Fibroblast of skin of right quadriceps (primary cell): ENCODE measurements around the gene UBE2G1.
"Not testable (repeated sequence)": the region's sequence is repeated elsewhere in the genome, so short reads cannot be mapped to it uniquely, and the experiment has no call there.

Experiments
- DNase-seq: peaks from one replicate; pipeline ENCODE4 v3.0.0-alpha.2; 2013

Gene UBE2G1, protein sequence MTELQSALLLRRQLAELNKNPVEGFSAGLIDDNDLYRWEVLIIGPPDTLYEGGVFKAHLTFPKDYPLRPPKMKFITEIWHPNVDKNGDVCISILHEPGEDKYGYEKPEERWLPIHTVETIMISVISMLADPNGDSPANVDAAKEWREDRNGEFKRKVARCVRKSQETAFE

DNA sequence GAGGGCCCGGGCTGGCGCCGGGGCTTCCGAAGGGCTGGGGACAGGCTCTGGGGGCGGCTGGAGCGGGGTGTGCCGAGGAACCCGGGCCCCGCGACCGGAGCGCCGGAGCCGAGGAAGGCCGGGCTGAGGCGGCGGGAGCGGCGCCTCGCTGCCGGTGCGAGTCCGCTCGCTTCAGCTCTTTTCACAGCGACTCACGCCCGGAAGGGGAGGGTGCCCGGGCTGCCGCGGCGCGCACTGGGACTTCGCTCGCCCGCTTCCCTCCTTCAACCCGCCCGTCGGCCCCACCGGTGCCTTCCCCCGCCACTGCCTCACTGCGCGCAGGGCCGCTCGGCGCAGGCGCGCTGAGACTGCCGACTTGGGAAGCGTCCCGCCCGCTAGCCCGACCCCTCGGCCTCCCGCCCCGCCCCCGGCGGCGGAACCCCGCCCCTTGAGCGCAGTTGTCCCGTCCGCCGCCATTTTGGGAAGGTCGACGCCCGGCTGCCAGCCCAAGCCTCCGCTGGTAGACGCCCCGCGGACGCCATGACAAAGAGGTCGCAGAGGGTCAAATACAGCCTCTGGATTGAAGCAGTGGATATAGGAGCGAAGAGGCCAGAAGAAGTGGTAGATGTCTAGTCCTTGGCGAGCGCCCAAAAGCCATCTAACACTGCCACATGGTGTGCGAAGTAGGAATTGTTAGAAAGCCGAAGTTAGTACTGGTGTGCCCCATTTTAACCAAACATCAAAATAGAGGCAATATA, at the start of gene UBE2G1:
Gene UBE2G1, minus strand, starts transcription at position 349 of the 737 bp plus-strand sequence. CDS start 359 bp downstream, outside the sequence.
- DNase-seq, result peak; percentile 96

GRCh38 chr17:4412933-4413831, 46.7 kb upstream of the UBE2G1 start:
- peak; percentile 81 for DNase-seq

DNA sequence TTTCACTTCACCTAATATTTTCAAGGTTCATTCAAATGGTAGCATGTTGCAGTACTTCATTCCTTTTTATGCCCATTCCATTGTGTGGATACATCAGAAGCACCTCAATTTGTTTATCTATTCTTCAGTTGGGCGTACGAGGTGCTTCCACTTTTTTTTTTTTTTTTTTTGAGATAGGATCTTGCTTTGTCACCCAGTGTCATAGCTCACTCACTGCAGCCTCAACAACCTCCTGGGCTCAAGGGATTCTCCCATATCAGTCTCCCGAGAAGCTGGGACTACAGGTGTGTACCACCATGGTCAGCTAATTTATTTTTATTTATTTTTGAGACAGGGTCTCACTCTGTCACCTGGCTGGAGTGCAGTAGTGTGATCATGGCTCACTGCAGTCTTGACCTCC, 44.7 kb upstream of the UBE2G1 start:
- DNase-seq, result no peak

GRCh38 chr17:4409659-4410058, 43.2 kb upstream of the UBE2G1 start:
- DNase-seq, result peak; percentile 26

GRCh38 chr17:4407851-4408250, 41.4 kb upstream of the UBE2G1 start:
- DNase-seq, result peak; percentile 6

- no peak for DNase-seq
These were observed 40.7 kb upstream of the UBE2G1 start for GRCh38 chr17:4407216-4407615.

GRCh38 chr17:4406386-4406785, 39.9 kb upstream of the UBE2G1 start:
- no peak for DNase-seq

DNA sequence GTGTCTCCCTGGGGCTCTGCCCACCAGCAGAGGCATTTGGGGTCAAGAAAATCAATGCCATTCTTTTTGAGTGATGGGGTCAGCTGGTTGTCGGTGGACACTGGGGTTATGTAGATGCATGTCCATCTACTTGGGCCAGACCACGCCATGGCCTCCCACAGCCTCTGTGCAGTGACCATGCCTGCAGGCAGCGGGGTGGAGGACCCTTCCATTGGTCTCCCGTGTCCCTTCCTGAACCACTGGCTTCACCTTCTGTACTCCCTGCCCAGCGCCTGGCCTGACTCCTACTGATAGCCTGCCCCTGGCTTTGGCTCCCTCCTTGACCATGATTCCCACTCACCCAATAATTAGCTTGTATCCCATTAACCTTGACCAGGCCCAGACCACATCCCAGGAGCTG, 39.2 kb upstream of the UBE2G1 start:
- no peak for DNase-seq

GRCh38 chr17:4405038-4405669, 38.7 kb upstream of the UBE2G1 start:
- DNase-seq, result no peak

DNA sequence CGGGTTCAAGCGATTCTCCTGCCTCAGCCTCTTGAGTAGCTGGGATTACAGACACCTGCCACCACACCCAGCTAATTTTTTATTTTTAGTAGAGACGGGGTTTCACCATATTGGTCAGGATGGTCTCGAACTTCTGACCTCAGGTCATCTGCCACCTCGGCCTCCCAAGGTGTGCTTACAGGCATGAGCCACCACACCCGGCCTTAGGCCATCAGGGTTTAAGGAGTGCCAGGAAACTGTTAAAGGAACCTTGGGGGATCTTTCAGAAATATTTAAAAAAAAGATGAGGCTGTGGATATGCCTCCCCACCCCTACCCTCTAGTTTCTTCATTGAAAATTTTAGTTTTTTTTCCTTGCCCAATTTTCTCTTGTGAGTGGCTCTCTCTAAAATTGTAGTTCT, 31.4 kb upstream of the UBE2G1 start:
- DNase-seq, result no peak

DNA sequence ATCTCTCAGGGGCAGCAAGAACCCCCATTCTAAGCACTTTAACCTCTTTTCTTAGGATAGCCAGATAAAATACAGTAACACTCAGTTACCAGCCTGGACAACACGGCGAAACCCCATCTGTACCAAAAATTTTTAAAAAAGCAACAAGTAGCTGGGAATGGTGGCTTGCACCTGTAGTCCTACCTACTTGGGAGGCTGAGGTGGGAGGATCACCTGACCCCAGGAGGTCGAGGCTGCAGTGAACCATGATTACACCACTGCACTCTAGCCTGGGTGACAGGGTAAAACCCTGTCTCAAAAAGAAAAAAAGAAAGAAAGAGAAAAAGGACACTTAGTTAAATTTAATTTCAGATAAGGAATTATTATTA, 28.6 kb upstream of the UBE2G1 start:
- DNase-seq, result no peak

DNA sequence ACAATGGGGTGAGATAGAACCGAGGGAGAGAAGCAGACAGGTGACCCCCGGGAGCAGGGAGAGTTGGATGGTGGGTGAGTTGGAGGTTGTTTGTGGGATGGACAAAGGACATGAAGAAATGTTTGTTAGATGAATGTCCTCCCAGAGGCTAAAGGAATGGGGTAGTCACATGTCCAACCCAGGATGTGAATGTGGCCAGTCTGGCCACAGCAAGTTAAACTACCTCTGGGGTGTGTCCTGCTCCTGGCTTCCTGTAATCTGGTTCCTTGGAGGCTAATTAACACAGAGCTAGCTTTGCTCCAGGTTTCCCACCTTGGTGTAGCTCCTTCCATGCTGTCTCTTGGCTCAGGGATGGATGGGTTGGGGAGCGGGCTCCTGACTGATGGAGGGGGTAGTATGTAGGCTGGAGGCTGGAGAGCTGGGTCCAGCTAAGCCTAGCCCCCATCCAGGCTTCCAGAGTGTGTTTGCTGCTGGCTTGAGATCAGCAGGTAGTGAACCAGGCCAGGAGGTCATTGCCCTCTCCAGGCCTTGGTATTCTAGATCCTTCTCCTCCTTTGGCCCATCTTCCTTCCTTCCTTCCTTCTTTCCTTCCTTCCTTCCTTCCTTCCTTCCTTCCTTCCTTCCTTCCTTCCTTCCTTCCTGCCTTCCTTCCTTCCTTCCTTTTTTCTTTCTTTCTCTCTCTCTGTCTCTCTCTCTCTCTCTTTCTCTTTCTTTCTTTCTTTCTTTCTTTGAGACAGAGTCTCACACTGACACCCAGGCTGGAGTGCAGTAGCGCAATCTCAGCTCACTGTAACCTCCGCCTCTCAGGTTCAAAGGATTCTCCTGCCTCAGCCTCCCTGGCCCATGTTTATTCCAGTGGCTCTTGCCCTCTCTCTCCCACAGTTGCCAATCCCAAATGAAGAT, 28.0 kb upstream of the UBE2G1 start:
- no peak for DNase-seq

- no peak for DNase-seq
These were observed 27.3 kb upstream of the UBE2G1 start for GRCh38 chr17:4393806-4394205.

GRCh38 chr17:4389079-4389478, 22.6 kb upstream of the UBE2G1 start:
- DNase-seq, result no peak

DNA sequence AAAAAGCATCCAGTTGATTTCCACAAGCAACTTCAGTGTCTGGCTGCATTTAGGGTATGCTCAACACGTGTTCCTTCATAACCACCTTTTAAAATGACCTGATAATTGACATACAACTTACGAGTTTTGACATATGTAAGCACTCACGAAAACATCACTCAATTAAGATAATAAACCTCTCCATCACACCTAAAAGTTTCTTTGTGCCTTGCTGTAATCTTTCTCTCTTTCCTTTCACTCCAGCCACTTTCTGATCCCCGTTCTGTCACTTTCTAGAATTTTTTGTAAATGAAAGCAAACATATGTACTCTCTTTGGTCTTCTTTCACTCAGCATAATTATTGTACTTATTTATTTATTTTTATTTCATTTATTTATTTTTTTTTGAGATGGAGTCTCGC, 20.7 kb upstream of the UBE2G1 start:
- no peak for DNase-seq

- no peak for DNase-seq
These were observed 19.9 kb upstream of the UBE2G1 start for GRCh38 chr17:4386406-4386805.

- DNase-seq, result no peak
These were observed 15.5 kb upstream of the UBE2G1 start for GRCh38 chr17:4381690-4382671.

GRCh38 chr17:4378626-4379025, 12.2 kb upstream of the UBE2G1 start:
- DNase-seq, result no peak

GRCh38 chr17:4377247-4377646, 10.8 kb upstream of the UBE2G1 start:
- not testable (repeated sequence) for DNase-seq

DNA sequence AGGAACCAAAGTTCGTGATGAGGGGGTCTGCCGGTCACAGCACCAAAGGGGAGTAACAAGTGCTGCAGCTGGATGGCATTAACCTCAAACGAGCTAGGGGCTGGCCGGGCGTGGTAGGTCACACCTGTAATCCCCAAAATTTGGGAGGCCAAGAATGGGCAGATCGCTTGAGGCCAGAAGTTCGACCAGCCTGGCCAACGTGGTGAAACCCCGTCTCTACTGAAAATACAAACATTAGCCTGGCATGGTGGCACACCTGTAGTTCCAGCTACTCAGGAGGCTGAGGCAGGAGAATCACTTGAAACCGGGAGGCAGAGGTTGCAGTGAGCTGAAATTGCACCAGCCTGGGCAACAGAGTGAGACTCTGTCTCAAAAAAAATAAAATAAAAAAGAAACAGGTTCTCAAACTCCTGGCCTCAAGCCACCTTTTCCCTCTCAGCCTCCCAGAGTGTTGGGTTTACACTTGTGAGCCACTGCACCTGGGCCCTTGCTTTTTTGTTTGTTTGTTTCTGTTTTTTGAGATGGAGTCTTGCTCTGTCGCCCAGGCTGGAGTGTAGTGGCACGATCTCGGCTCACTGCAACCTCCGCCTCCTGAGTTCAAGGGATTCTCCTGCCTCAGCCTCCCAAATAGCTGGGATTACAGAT, 9.4 kb upstream of the UBE2G1 start:
- not testable (repeated sequence) for DNase-seq
